Activated naive CD8-positive, alpha-beta T cell (primary cell): ENCODE measurements around the gene TPT1.
"Not testable (repeated sequence)": the region's sequence is repeated elsewhere in the genome, so short reads cannot be mapped to it uniquely, and the experiment has no call there.

ENCODE experiments used
- H3K27ac Mint-ChIP-seq: one replicate; pipeline ENCODE4 v1.8.0; 2021; ENCODE audit warnings: mixed read lengths
- H3K27me3 Mint-ChIP-seq: one replicate; pipeline ENCODE4 v1.8.0; 2021; ENCODE audit warnings: mixed read lengths
- H3K36me3 Mint-ChIP-seq: one replicate; pipeline ENCODE4 v1.8.0; 2021; ENCODE audit warnings: mixed read lengths
- H3K4me1 Mint-ChIP-seq: one replicate; pipeline ENCODE4 v1.8.0; 2021; ENCODE audit warnings: low read depth, mixed read lengths
- H3K4me3 Mint-ChIP-seq: one replicate; pipeline ENCODE4 v1.8.0; 2021; ENCODE audit warnings: mild to moderate bottlenecking, mixed read lengths
- H3K9me3 Mint-ChIP-seq: one replicate; pipeline ENCODE4 v1.8.0; 2021; ENCODE audit warnings: low read depth, mixed read lengths

Gene TPT1

DNA sequence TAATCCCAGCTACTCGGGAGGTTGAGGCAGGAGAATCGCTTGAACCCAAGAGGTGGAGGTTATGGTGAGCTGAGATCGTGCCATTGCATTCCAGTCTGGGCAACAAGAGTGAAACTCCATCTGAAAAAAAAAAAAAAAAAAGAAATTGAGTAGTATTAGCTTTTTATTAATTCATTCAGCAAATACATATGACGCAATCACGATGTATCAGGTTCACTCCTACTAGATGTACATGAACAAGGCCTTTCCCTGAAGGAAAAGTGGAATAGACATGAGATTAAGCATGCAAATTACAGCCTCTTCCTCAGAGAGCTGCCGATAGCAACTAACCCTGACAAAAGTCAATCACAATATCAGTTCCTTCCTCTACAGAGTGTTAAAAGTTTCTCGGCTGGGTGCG, 9.2 kb upstream of the TPT1 start:
- H3K9me3 Mint-ChIP-seq = no peaks in the 10 kb centered on the region
- no peak overlapping the region for H3K27ac Mint-ChIP-seq
- H3K27me3 Mint-ChIP-seq = no peaks in the 10 kb centered on the region
- no peak overlapping the region for H3K4me3 Mint-ChIP-seq
- H3K4me1 Mint-ChIP-seq = peaks cover 3% of the 10 kb centered on the region
- H3K36me3 Mint-ChIP-seq = peaks cover 7% of the 10 kb centered on the region

DNA sequence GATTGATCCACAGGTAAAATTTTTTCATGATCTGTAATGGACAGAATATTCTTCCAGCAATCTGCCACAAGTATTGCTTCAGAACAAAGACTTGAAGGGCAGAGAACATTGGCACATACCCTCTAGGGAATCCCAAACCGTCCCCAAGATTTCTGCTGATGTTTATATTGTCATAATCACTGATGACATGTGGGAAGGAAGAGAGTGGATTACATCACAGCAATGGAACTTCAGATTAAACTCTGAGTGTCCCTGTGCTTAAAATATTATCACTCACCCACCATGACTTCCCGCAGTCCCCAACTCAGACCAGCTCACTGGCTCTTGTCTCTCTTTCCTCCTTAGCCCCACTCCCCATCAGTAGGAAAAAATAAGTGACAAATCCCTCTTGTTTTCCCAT, 8.5 kb upstream of the TPT1 start:
- Mint-ChIP-seq H3K4me1 (peaks cover 5% of the 10 kb centered on the region), H3K9me3 (no peaks in the 10 kb centered on the region), H3K27me3 (no peaks in the 10 kb centered on the region), H3K36me3 (peaks cover 9% of the 10 kb centered on the region), H3K4me3 (no peak overlapping the region), H3K27ac (no peak overlapping the region)

DNA sequence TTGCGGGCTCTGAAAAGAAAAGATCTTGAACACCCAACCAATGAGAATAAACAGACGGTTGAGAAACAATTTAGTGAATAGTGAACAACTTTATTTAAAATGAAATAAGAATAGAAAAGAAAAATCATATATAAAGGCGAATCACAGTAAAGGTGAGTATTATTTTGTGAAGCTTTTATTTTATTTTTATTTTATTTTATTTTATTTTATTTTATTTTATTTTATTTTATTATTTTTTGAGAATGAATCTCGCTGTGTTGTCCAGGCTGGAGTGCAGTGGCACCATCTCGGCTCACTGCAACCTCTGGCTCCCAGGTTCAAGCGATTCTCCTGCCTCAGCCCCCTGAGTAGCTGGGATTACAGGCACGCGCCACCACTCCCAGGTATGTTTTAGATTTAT, 3.1 kb upstream of the TPT1 start:
- Mint-ChIP-seq H3K36me3 (peaks cover 13% of the 10 kb centered on the region), H3K4me1 (peaks cover 25% of the 10 kb centered on the region)
- not testable (repeated sequence) for H3K9me3 Mint-ChIP-seq, H3K27me3 Mint-ChIP-seq, H3K27ac Mint-ChIP-seq, H3K4me3 Mint-ChIP-seq

DNA sequence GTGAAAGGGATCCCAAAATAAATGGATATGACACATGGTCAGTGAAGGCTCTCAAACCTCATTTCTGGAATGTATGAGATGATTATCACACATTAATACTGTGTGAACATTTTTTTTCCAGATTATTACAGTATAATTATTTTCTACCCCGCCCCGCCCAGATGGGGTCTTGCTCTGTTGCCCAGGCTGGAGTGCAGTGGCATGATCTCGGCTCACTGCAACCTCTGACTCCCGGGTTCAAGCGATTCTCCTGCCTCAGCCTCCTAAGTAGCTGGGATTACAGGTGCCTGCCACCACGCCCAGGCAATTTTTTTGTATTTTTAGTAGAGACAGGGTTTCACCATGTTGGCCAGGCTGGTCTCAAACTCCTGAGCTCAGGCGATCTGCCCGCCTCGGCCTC, 2.1 kb upstream of the TPT1 start:
- not testable (repeated sequence) for H3K27ac Mint-ChIP-seq, H3K4me3 Mint-ChIP-seq, H3K27me3 Mint-ChIP-seq, H3K9me3 Mint-ChIP-seq
- Mint-ChIP-seq H3K36me3 (peaks cover 20% of the 10 kb centered on the region), H3K4me1 (peaks cover 35% of the 10 kb centered on the region)

DNA sequence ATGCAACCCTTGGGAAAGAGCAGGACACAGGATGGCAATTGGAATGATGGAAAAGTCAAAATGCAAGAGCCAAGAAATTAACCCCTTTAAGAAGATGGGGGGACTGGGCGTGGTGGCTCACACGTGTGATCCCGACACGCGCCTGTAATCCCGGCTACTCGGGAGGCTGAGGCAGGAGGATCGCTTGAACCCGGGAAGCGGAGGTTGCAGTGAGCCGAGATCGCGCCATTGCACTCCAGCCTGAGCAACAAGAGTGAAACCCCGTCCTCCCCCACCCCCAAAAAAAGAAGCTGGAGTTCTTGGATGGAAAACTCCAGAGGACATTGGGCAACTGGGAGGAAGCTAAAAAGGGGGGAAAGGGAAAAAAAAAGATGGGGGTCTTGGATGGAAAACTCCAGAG, 1.7 kb upstream of the TPT1 start:
- peak overlapping the region; percentile 99 for H3K4me3 Mint-ChIP-seq
- not testable (repeated sequence) for H3K9me3 Mint-ChIP-seq, H3K27me3 Mint-ChIP-seq
- H3K4me1 Mint-ChIP-seq = peaks cover 39% of the 10 kb centered on the region
- peak overlapping the region; percentile 100 for H3K27ac Mint-ChIP-seq
- H3K36me3 Mint-ChIP-seq = peaks cover 22% of the 10 kb centered on the region

DNA sequence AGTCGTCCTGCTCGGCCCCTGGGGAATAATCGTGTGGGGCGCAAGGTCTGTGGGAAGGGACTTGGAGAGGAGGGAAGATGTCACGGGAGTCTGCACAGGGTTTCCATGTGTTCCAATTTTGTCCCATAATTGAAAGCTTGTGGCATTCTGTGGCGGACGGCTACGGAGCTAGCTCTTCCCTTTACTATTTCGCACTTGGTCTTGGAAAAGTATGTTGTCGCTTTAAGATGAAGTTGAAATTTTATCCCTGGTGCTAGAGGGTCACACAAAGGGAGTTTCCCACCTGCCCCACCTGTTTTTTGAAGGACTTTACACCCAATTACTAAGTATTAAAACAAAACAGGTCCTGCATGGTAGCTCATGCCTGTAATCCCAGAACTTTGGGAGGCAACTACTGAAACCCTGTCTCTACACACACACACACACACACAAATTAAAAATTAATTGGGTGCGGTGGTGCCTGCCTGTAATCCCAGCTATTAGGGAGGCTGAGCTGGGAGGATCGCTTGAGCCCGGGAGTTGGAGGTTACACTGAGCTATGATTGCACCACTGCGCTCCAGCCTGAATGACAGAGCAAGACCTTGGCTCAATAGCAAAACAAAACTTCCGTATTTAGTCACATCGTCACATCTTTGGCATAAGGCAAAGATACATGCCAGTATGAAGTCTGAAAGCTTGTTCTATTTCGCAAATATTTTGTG, 967 bp upstream of the TPT1 start:
- no peaks in the 10 kb centered on the region for H3K9me3 Mint-ChIP-seq
- H3K4me3 Mint-ChIP-seq = peak overlapping the region; percentile 99
- peaks cover 25% of the 10 kb centered on the region for H3K36me3 Mint-ChIP-seq
- H3K4me1 Mint-ChIP-seq = peaks cover 43% of the 10 kb centered on the region
- no peaks in the 10 kb centered on the region for H3K27me3 Mint-ChIP-seq
- peak overlapping the region; percentile 100 for H3K27ac Mint-ChIP-seq

DNA sequence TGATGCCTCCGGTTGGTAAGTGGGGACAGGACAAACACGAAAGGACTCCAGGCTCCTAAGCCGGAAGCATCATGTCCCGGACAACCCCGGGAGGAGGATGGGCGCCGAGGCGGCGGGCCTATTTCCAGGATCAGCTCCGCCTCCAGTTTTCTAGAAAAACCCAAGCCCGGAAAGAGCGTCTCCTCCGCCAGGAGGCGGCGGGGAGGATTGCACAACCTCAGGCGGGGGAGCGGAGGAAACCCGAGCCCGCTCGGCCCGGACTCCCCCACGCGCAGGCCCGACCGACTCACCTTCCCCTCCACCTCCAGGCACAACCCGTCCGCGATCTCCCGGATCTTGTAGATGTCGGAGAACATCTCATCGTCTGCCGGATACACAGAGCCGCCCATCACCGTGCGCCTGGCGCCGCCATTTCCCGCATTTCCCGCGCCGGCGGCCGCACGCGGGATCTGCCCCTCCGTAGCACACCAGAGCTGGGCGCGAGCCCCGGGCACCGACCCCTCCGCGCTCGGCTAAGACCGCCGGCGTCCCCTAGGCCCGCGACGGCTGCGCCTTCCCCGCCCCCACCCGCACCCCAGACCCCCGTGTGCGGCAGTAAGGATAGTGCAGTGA, 455 bp downstream of the TPT1 start:
- Mint-ChIP-seq H3K9me3 (no peaks in the 10 kb centered on the region), H3K36me3 (peaks cover 34% of the 10 kb centered on the region), H3K27ac (peak overlapping the region; percentile 100), H3K4me1 (peaks cover 58% of the 10 kb centered on the region), H3K27me3 (no peaks in the 10 kb centered on the region), H3K4me3 (peak overlapping the region; percentile 99)

DNA sequence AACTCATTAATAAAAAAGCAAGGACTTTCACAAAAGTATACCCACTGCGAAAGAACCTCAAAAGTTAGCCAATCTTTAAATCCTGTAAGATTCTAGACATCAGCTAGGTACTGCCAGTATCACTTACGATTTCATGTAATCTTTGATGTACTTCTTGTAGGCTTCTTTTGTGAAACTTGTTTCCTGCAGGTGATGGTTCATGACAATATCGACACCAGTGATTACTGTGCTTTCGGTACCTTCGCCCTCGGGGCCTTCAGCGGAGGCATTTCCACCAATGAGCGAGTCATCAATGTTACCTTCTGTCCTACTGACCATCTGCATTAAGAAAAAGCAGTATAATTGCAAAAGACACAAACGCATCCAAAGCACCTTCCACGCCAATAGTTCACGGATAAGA, 1.1 kb downstream of the TPT1 start:
- H3K27me3 Mint-ChIP-seq = no peaks in the 10 kb centered on the region
- no peaks in the 10 kb centered on the region for H3K9me3 Mint-ChIP-seq
- peak overlapping the region; percentile 99 for H3K4me3 Mint-ChIP-seq
- peaks cover 36% of the 10 kb centered on the region for H3K36me3 Mint-ChIP-seq
- peak overlapping the region; percentile 100 for H3K27ac Mint-ChIP-seq
- H3K4me1 Mint-ChIP-seq = peaks cover 64% of the 10 kb centered on the region

DNA sequence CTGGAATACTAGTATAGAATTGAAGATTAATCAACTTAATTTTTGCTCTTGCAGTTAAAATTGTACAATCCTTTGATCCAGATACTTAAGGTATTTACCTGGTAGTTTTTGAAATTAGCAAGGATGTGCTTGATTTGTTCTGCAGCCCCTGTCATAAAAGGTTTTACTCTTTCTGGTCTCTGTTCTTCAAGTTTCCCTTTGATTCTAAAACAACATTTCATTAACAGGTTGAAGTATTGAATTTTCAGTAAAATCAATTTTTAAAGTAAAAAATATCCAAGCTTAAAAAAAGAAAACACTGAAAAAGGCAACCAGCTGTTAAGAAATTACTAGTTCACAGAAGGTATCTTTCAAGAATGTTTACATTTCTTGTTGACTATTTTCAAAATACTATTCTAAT, 1.6 kb downstream of the TPT1 start:
- Mint-ChIP-seq H3K4me1 (peaks cover 67% of the 10 kb centered on the region), H3K9me3 (no peaks in the 10 kb centered on the region), H3K36me3 (peaks cover 35% of the 10 kb centered on the region), H3K4me3 (peak overlapping the region; percentile 99), H3K27me3 (no peaks in the 10 kb centered on the region), H3K27ac (peak overlapping the region; percentile 100)

DNA sequence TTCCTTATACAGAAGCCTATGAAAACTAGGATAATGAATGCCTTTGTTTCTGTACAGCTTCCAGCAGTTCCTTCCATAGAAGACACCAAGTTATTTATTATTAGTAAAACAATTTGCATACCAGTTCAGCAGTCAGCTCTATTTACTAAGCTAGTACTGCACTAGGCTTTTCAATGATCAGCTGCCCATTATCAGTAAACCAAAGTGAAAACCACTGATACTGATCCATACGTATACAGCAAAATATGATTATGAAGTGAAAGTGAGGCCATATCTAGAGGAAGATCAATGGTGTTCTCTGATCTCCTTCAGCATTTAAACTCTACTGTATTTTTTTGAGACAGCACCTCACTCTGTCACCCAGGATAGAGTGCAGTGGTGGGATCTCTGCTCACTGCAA, 3.2 kb downstream of the TPT1 start:
- Mint-ChIP-seq H3K27me3 (no peaks in the 10 kb centered on the region), H3K27ac (peak overlapping the region; percentile 68), H3K4me3 (peak overlapping the region; percentile 99), H3K9me3 (no peaks in the 10 kb centered on the region), H3K4me1 (peaks cover 80% of the 10 kb centered on the region), H3K36me3 (peaks cover 38% of the 10 kb centered on the region)

DNA sequence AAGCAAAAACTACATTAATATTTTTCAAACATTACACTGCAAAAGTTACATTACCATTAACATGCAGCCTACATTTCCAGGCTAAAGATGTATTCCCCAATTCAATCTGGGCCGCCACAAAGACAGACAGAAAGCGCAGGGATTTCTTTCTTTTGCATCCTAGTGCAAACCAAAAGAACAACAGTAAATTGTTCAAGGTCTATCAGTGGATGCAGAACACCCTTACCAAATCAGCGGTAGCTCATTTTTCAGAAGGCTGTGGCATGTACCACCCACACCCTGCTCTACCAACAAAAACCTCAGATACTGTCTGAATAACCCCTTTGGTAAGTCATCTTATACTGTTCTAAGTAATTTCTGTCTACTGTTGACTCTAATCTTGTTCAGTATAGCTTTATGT, 3.6 kb downstream of the TPT1 start:
- H3K27me3 Mint-ChIP-seq = no peaks in the 10 kb centered on the region
- H3K27ac Mint-ChIP-seq = peak overlapping the region; percentile 88
- no peaks in the 10 kb centered on the region for H3K9me3 Mint-ChIP-seq
- H3K4me3 Mint-ChIP-seq = peak overlapping the region; percentile 99
- peaks cover 83% of the 10 kb centered on the region for H3K4me1 Mint-ChIP-seq
- H3K36me3 Mint-ChIP-seq = peaks cover 38% of the 10 kb centered on the region

DNA sequence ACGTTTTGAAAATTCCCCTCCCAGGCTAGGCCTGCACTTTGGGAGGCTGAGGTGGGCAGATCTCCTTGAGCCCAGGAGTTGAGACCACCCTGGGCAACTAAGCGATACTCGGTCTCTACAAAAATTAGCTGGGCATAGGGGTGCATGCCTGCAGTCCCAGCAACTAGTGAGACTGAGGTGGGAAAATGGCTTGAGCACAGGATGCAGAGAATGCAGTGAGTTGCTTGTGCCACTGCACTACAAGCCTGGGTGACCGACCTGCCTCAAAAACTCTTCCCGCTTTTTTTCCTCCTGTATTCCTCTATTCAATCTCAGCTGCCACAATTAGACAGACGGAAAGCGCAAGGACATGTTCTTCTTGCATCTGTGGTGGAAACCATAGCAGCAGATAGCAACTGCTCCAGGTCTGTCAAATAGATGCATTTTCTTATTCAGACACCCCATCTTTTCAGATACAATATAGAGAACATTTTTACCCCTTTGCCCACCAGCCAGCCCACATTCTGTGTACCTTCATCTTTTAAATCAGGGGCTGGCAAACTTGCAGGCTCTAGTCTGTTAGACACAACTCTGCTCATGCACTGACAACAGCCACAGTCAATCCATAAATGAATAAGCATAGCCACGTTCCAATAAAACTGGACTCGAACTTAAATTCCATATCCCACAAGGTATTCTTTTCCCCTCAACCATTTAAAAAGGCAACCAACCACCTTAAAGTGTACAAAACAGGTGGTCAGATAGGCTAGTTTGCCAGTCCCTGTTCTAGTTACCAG, 4.8 kb downstream of the TPT1 start:
- Mint-ChIP-seq H3K36me3 (peaks cover 38% of the 10 kb centered on the region), H3K4me1 (peaks cover 84% of the 10 kb centered on the region), H3K9me3 (no peaks in the 10 kb centered on the region), H3K27ac (peak overlapping the region; percentile 88), H3K27me3 (no peaks in the 10 kb centered on the region), H3K4me3 (peak overlapping the region; percentile 99)

DNA sequence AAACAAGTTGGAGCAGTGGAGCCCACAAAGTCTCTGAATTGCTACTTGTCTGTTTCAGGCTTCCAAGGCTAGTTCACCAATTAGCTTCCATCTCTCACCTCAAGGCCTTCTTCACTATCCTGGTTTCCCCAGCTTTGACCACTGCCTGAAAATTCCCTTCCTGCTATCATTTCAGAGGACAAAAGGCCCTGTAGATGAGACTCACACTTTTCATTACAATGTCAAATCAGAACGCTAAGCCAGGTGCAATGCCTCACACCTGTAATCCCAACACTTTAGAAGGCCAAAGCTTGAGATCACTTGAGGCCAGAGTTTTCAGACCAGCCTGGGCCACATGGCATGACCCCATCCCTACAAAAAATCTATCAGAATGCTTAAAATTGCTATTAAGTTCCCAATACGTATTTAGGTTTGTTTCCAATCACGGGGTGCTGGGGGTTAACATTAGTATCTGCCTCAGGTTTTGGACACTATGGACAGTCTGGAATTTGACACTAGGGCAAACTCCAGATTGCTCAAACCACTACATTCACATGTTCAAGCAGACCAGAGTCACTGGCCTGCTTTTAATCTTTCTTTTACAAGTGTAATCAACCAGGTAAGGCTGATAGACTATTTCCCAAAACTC, 5.5 kb downstream of the TPT1 start:
- Mint-ChIP-seq H3K36me3 (peaks cover 38% of the 10 kb centered on the region), H3K27ac (peak overlapping the region; percentile 88), H3K27me3 (no peaks in the 10 kb centered on the region), H3K4me1 (peaks cover 91% of the 10 kb centered on the region), H3K4me3 (peak overlapping the region; percentile 99), H3K9me3 (no peaks in the 10 kb centered on the region)

DNA sequence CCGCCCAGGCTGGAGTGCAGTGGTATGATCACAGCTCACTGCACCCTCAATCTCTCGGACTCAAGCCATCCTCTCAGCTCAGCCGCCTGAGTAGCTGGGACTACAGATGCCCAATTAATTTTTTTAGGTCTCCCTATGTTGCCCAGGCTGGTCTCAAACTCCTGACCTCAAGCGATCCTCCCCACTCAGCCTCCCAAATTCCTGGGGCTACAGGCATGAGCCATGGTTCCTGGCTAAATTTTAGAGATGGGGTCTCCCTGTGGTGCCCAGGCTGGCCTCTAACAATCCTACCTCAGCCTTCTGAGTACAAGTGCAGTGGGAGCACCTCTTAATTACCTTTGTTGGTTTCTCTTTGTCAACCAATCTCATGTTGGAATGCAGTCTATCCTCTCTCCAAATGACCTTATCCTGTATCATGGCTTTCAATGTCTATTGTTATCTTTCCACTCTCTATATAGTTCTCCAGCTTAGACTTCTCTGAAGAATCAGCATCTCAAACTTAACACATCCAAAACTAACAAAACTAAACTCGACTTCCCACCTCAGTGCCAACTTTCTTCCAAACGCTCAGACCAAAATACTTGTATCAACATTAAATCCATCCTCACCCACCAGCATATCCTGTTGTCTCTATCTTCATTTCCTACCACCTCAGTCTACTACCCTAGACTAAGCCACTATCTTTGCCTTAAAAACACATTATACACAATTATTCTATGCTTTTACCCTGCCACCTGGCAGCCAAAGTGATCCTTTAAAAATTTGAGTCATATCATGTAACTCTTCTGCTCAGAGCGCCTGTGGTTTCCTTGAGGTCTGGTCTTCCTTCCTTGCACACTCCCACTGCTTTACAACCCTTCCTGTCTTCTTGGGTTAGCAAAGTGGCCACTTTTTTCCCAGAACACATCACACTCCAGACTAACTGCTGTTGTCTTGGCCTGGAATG, 6.7 kb downstream of the TPT1 start:
- H3K4me1 Mint-ChIP-seq = peaks cover 96% of the 10 kb centered on the region
- H3K27ac Mint-ChIP-seq = peak overlapping the region; percentile 88
- peak overlapping the region; percentile 99 for H3K4me3 Mint-ChIP-seq
- no peaks in the 10 kb centered on the region for H3K9me3 Mint-ChIP-seq
- H3K27me3 Mint-ChIP-seq = no peaks in the 10 kb centered on the region
- H3K36me3 Mint-ChIP-seq = peaks cover 30% of the 10 kb centered on the region
